CD1c-positive myeloid dendritic cell (primary cell): Measurements from ENCODE around the gene NOL9.
A peak's percentile ranks its signal among the peaks of the same experiment; 100 is the strongest.
"Not testable (repeated sequence)": the region's sequence is repeated elsewhere in the genome, so short reads cannot be mapped to it uniquely, and the experiment has no call there.

Source experiments
- DNase-seq: peaks from one replicate; pipeline ENCODE4 v3.0.0-alpha.2; 2016; ENCODE audit errors: extremely low spot score

NOL9 gene

GRCh38 chr1:6572653-6573383 is 18.5 kb upstream of the NOL9 start:
- DNase-seq: no peak

GRCh38 chr1:6570987-6571386 is 16.7 kb upstream of the NOL9 start:
- no peak for DNase-seq

- no peak for DNase-seq
Measured at GRCh38 chr1:6570100-6570499, 15.8 kb upstream of the NOL9 start.

- no peak for DNase-seq
Measured at GRCh38 chr1:6569033-6569432, 14.7 kb upstream of the NOL9 start.

- DNase-seq: no peak
Measured at GRCh38 chr1:6560267-6560666, 6.0 kb upstream of the NOL9 start.

- DNase-seq: not testable (repeated sequence)
Measured at GRCh38 chr1:6559161-6559560, 4.8 kb upstream of the NOL9 start.

GRCh38 chr1:6557597-6557996 is 3.3 kb upstream of the NOL9 start:
- DNase-seq: no peak

- DNase-seq: no peak
Measured at GRCh38 chr1:6554907-6555778, 830 bp upstream of the NOL9 start, which contains the start of gene TAS1R1. Gene TAS1R1, plus strand, starts transcription at chr1:6555307. Its CDS starts 67 bp downstream, at chr1:6555374.

GRCh38 chr1:6547301-6547700 is 7.0 kb downstream of the NOL9 start:
- DNase-seq: no peak

- peak; percentile 18 for DNase-seq
Measured at GRCh38 chr1:6546326-6546725, 8.0 kb downstream of the NOL9 start.

GRCh38 chr1:6545276-6546112 is 8.8 kb downstream of the NOL9 start:
- no peak for DNase-seq

- no peak for DNase-seq
Measured at GRCh38 chr1:6544831-6545230, 9.5 kb downstream of the NOL9 start.

GRCh38 chr1:6538956-6539355 is 15.4 kb downstream of the NOL9 start:
- no peak for DNase-seq

- no peak for DNase-seq
Measured at GRCh38 chr1:6536291-6536690, 18.0 kb downstream of the NOL9 start.

GRCh38 chr1:6535214-6535613 is 19.1 kb downstream of the NOL9 start:
- peak; percentile 3 for DNase-seq

- DNase-seq: no peak
Measured at GRCh38 chr1:6534248-6534822, 20.0 kb downstream of the NOL9 start.

GRCh38 chr1:6531996-6532395 is 22.3 kb downstream of the NOL9 start:
- DNase-seq: no peak

- DNase-seq: no peak
Measured at GRCh38 chr1:6530504-6531160, 23.7 kb downstream of the NOL9 start.

- no peak for DNase-seq
Measured at GRCh38 chr1:6528492-6528891, 25.8 kb downstream of the NOL9 start.

- DNase-seq: no peak
Measured at GRCh38 chr1:6526316-6526715, 28.0 kb downstream of the NOL9 start.

- peak; percentile 72 for DNase-seq
Measured at GRCh38 chr1:6523566-6523965, 30.7 kb downstream of the NOL9 start.
